Activated CD4-positive, alpha-beta memory T cell treated with anti-CD3 and anti-CD28 coated beads for 36 hours (primary cell): ENCODE results near the gene SENP6. TPM values are rescaled to one million over a fixed set of nuclear protein-coding genes. Genes with fewer than 3 reads are reported as not detected.
A peak's percentile ranks its signal among the peaks of the same experiment; 100 is the strongest.

ENCODE experiments used
- CTCF ChIA-PET: fragments of 350-600 bp; sonication (Branson Sonifier 250); formaldehyde crosslinking; loops from one replicate; lab custom pipeline; 2021; ENCODE audit warnings: antibody characterized with exemption, inconsistent platforms; lab: Charles Lee
- POLR2A ChIA-PET: fragments of 350-600 bp; sonication (Branson Sonifier 250); formaldehyde crosslinking; loops from one replicate; lab custom pipeline; 2021; ENCODE audit warnings: antibody characterized with exemption; lab: Charles Lee
- DNase-seq: peaks from one replicate; pipeline ENCODE4 v3.0.0-alpha.2; 2020
- H3K27ac Mint-ChIP-seq: one replicate; pipeline ENCODE4 v1.8.0; 2021; ENCODE audit warnings: mixed read lengths
- H3K27me3 Mint-ChIP-seq: one replicate; pipeline ENCODE4 v1.8.0; 2021; ENCODE audit warnings: mixed read lengths
- H3K36me3 Mint-ChIP-seq: one replicate; pipeline ENCODE4 v1.8.0; 2021; ENCODE audit warnings: mixed read lengths
- H3K4me1 Mint-ChIP-seq: one replicate; pipeline ENCODE4 v1.8.0; 2021; ENCODE audit warnings: low read depth, mixed read lengths
- H3K4me3 Mint-ChIP-seq: one replicate; pipeline ENCODE4 v1.8.0; 2021; ENCODE audit warnings: mild to moderate bottlenecking, mixed read lengths
- H3K9me3 Mint-ChIP-seq: one replicate; pipeline ENCODE4 v1.8.0; 2021; ENCODE audit warnings: mixed read lengths
- intact Hi-C: fragments of 100-400 bp; cut with micrococcal nuclease; formaldehyde crosslinking; loops from one replicate; pipeline ENCODE4 v1.15.1; 2023
- total RNA-seq, 2 experiments: library from RNA; stranded (reverse); gene quantifications; one replicate each; pipeline ENCODE4 v1.2.3, GENCODE V29; 2021

The SENP6 gene
- total RNA-seq, 2 experiments from 2014 or later: 57.1 to 59.4 TPM

- ChIA-PET CTCF (interaction anchor here (0.8 to 1.3 kb wide), 3 partner anchors 8 to 48 kb away, joined by 3 read pairs; partner anchors contain the start of gene SENP6), POLR2A (interaction anchor here (2.8 kb wide), 1 partner anchor 8 kb away, joined by 26 read pairs; the partner anchor contains the start of gene SENP6)
- Mint-ChIP-seq H3K27me3 (no peaks in the 10 kb centered on the region), H3K36me3 (peaks cover 2% of the 10 kb centered on the region), H3K4me1 (peaks cover 89% of the 10 kb centered on the region), H3K4me3 (no peak overlapping the region), H3K27ac (peak overlapping the region; percentile 63), H3K9me3 (no peaks in the 10 kb centered on the region)
- DNase-seq: no peak
- intact Hi-C loops: loop anchor here (5.0 kb wide), 1 partner anchor 136 kb away; the partner anchor contains the start of gene MYO6
Measured at GRCh38 chr6:75611011-75611701, 9.5 kb downstream of the SENP6 start.

- peak; percentile 79 for DNase-seq
- Mint-ChIP-seq H3K27ac (peak overlapping the region; percentile 63), H3K27me3 (no peaks in the 10 kb centered on the region), H3K9me3 (no peaks in the 10 kb centered on the region), H3K4me1 (peaks cover 85% of the 10 kb centered on the region), H3K36me3 (peaks cover 2% of the 10 kb centered on the region), H3K4me3 (peak overlapping the region; percentile 10)
- intact Hi-C loops: loop anchor here (1.0 to 5.0 kb wide), 3 partner anchors 9 to 219 kb away; partner anchors contain the start of gene MYO6
- ChIA-PET POLR2A (interaction anchor here (2.8 kb wide), 1 partner anchor 9 kb away, joined by 26 read pairs; the partner anchor contains the start of gene SENP6), CTCF (interaction anchor here (0.8 to 1.3 kb wide), 4 partner anchors 9 to 48 kb away, joined by 3 to 4 read pairs (median 3); partner anchors contain the start of gene SENP6)
Measured at GRCh38 chr6:75611702-75612375, 10.2 kb downstream of the SENP6 start.

DNA sequence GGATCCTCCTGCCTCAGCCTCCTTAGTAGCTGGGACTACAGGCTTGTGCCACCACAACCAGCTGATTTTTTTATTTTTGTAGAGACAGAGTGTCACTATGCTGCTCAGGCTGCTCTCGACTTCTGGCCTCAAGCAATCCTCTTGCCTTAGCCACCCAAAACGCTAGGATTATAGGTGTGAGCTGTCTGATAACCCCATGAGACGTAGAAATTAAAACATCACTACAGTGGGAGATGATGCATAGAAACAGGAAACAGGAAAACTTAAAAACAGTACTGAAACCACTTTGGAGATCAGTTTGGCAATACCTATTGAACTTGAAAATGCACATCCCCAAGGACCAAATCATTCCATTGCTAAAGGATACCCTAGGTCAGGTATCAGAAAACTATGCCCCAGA lies 10.8 kb downstream of the SENP6 start:
- intact Hi-C loops: loop anchor here (1.0 to 5.0 kb wide), 3 partner anchors 9 to 219 kb away; partner anchors contain the start of gene MYO6
- no peaks in the 10 kb centered on the region for H3K9me3 Mint-ChIP-seq
- CTCF ChIA-PET: interaction anchor here (1.2 to 1.3 kb wide), 2 partner anchors 9 to 10 kb away, joined by 3 to 4 read pairs; no protein-coding TSS in a partner anchor
- no peaks in the 10 kb centered on the region for H3K27me3 Mint-ChIP-seq
- peaks cover 2% of the 10 kb centered on the region for H3K36me3 Mint-ChIP-seq
- peaks cover 82% of the 10 kb centered on the region for H3K4me1 Mint-ChIP-seq
- POLR2A ChIA-PET: interaction anchor here (1.3 to 2.8 kb wide), 2 partner anchors 10 to 12 kb away, joined by 5 to 26 read pairs; partner anchors contain the start of gene SENP6
- peak overlapping the region; percentile 63 for H3K27ac Mint-ChIP-seq
- no peak for DNase-seq
- peak overlapping the region; percentile 10 for H3K4me3 Mint-ChIP-seq

- intact Hi-C loops: loop anchor here (5.0 kb wide), 1 partner anchor 134 kb away; the partner anchor contains the start of gene MYO6
- ChIA-PET POLR2A (interaction anchor here (1.3 to 2.8 kb wide), 2 partner anchors 10 to 13 kb away, joined by 5 to 26 read pairs; partner anchors contain the start of gene SENP6), CTCF (interaction anchor here (1.1 to 1.3 kb wide), 2 partner anchors 9 to 44 kb away, joined by 3 to 4 read pairs; no protein-coding TSS in a partner anchor)
- no peak for DNase-seq
- H3K4me3 Mint-ChIP-seq: peak overlapping the region; percentile 21
- no peaks in the 10 kb centered on the region for H3K27me3 Mint-ChIP-seq
- H3K9me3 Mint-ChIP-seq: no peaks in the 10 kb centered on the region
- peaks cover 82% of the 10 kb centered on the region for H3K4me1 Mint-ChIP-seq
- peak overlapping the region; percentile 63 for H3K27ac Mint-ChIP-seq
- H3K36me3 Mint-ChIP-seq: peaks cover 6% of the 10 kb centered on the region
Measured at GRCh38 chr6:75613056-75613501, 11.4 kb downstream of the SENP6 start.

DNA sequence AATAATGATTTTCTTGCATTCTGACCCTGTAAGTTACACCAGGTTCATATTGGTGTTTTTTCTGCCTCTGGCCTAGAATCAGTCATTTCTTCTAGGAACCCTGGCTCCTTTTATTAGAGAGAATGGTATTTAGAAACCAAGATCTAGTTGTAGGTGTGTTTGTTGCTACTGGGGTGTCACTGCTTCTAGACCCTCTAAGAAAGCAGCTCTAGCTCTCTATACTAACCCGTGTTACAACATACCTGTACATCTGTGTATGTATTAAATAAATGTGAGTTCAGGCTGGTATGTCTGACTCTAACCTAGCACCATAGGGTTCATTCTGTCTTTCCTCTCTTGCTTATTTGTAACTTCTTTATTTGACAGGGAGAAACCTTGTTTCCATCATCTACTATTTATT lies 16.8 kb downstream of the SENP6 start:
- Mint-ChIP-seq H3K27ac (peak overlapping the region; percentile 18), H3K27me3 (no peaks in the 10 kb centered on the region), H3K36me3 (peaks cover 15% of the 10 kb centered on the region), H3K4me1 (peaks cover 64% of the 10 kb centered on the region), H3K9me3 (no peaks in the 10 kb centered on the region), H3K4me3 (no peak overlapping the region)
- intact Hi-C loops: no loop called here
- ChIA-PET CTCF (no interaction called here), POLR2A (no interaction called here)
- DNase-seq: no peak

GRCh38 chr6:75619230-75619899 lies 17.7 kb downstream of the SENP6 start:
- H3K36me3 Mint-ChIP-seq: peaks cover 14% of the 10 kb centered on the region
- no peaks in the 10 kb centered on the region for H3K27me3 Mint-ChIP-seq
- peaks cover 59% of the 10 kb centered on the region for H3K4me1 Mint-ChIP-seq
- POLR2A ChIA-PET: no interaction called here
- no peak overlapping the region for H3K4me3 Mint-ChIP-seq
- intact Hi-C loops: no loop called here
- no peaks in the 10 kb centered on the region for H3K9me3 Mint-ChIP-seq
- no peak for DNase-seq
- CTCF ChIA-PET: no interaction called here
- no peak overlapping the region for H3K27ac Mint-ChIP-seq

DNA sequence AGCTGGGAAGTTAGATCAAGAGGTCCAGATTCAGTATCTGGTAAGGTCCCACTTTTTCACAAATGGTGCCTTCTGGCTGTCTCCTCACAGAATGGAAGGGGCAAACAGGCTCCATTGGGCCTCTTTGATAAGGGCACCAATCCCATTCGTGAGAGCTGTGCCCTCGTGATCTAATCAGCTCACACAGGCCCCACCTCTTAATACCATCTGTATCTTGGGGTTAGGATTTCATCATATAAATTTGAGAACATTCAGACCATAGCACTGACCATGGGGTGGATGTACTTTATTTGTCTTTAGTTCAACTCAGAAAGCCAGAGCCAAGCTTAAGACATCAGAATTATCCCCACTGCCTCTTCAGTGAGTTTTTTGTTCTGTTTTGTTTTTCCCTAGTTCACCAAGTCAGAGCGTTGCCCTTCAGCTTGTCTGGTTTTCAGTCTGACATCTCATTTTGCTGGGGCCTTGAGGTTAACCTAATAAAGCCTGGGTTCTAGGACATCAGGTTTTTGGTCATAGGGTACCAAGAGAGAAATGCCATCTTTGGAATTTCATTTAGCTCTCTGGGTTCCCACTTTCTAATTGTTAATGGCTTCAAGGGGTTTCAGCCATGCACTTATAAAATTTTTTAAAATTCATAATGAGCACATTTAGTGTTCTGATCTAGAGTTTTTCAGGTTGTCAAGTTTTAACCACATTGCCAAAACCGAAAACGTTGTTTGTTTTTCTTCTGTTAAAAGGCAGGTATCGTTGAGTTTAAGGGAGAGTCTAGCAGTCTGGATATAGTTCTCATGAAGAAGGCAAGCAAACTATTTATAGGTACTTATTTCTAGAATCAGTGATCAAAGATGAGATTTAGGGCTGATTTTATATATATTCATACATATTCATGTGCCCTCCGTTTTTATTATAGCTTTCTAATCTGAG lies 19.0 kb downstream of the SENP6 start:
- no peak for DNase-seq
- Mint-ChIP-seq H3K27ac (no peak overlapping the region), H3K4me3 (no peak overlapping the region), H3K36me3 (peaks cover 18% of the 10 kb centered on the region), H3K9me3 (no peaks in the 10 kb centered on the region), H3K4me1 (peaks cover 48% of the 10 kb centered on the region), H3K27me3 (no peaks in the 10 kb centered on the region)
- intact Hi-C loops: no loop called here
- CTCF ChIA-PET: interaction anchor here (0.7 to 1.3 kb wide), 2 partner anchors 11 to 16 kb away, joined by 3 to 4 read pairs; no protein-coding TSS in a partner anchor
- POLR2A ChIA-PET: no interaction called here

DNA sequence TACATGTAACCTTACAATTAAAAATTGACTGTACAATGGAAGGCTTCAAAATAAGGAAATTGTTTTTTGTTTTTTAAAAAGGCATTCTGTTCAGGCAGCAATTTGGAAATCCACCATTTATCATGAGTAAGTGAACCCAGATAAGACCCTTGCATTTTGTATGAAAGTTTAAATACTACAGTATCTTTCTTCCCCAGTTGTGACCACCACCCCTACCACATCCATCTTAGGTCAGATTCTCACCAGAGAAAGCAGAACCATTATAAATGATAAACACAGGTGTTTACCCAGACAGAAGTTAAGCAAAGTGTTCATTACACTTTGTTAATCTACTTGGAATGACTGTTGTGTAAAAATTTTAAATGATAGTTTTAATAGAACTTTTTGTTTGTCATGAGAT lies 20.2 kb downstream of the SENP6 start:
- Mint-ChIP-seq H3K36me3 (peaks cover 18% of the 10 kb centered on the region), H3K27me3 (no peaks in the 10 kb centered on the region), H3K27ac (no peak overlapping the region), H3K9me3 (no peaks in the 10 kb centered on the region), H3K4me3 (no peak overlapping the region), H3K4me1 (peaks cover 41% of the 10 kb centered on the region)
- ChIA-PET CTCF (interaction anchor here (1.3 kb wide), 1 partner anchor 12 kb away, joined by 4 read pairs; no protein-coding TSS in a partner anchor), POLR2A (no interaction called here)
- DNase-seq: no peak
- intact Hi-C loops: no loop called here

DNA sequence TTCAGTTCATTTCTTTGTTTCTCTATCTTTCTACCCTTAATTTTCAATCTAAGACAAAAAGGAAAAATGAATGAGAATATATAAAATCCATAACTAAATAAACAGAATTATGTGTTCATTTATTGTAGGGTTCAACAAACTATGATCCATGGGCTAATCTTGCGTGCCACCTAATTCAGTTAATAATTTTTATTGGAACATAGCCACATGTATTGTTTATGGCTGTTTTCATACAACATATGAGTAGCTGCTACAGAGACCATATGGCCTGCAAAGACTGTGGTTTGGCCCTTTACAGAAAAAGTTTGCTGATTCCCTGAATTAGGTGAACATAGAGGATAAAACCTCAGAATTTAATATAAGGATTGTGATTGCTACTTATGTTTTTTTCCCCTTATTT lies 21.8 kb downstream of the SENP6 start:
- peaks cover 28% of the 10 kb centered on the region for H3K4me1 Mint-ChIP-seq
- H3K9me3 Mint-ChIP-seq: no peaks in the 10 kb centered on the region
- H3K27ac Mint-ChIP-seq: no peak overlapping the region
- peaks cover 14% of the 10 kb centered on the region for H3K36me3 Mint-ChIP-seq
- no peak overlapping the region for H3K4me3 Mint-ChIP-seq
- H3K27me3 Mint-ChIP-seq: no peaks in the 10 kb centered on the region
- CTCF ChIA-PET: no interaction called here
- DNase-seq: no peak
- intact Hi-C loops: no loop called here
- POLR2A ChIA-PET: no interaction called here

GRCh38 chr6:75624335-75624734 lies 22.7 kb downstream of the SENP6 start:
- Mint-ChIP-seq H3K27me3 (no peaks in the 10 kb centered on the region), H3K27ac (no peak overlapping the region), H3K4me1 (peaks cover 21% of the 10 kb centered on the region), H3K9me3 (no peaks in the 10 kb centered on the region), H3K4me3 (no peak overlapping the region), H3K36me3 (peaks cover 15% of the 10 kb centered on the region)
- DNase-seq: no peak
- CTCF ChIA-PET: no interaction called here
- intact Hi-C loops: no loop called here
- POLR2A ChIA-PET: no interaction called here

GRCh38 chr6:75624988-75625387 lies 23.3 kb downstream of the SENP6 start:
- Mint-ChIP-seq H3K9me3 (no peaks in the 10 kb centered on the region), H3K4me3 (no peak overlapping the region), H3K36me3 (peaks cover 17% of the 10 kb centered on the region), H3K4me1 (peaks cover 14% of the 10 kb centered on the region), H3K27ac (no peak overlapping the region), H3K27me3 (no peaks in the 10 kb centered on the region)
- CTCF ChIA-PET: no interaction called here
- intact Hi-C loops: no loop called here
- POLR2A ChIA-PET: no interaction called here
- no peak for DNase-seq
